ENCODE measurements around the gene CD44.

CD44 gene

GRCh38 chr11:35169112-35169511, 30.1 kb downstream of the CD44 start:
- Mint-ChIP-seq H3K36me3 (peaks cover 77% of the 10 kb centered on the region), H3K4me1 (peaks cover 96% of the 10 kb centered on the region), H3K27ac (peak overlapping the region; percentile 98), H3K9me3 (no peaks in the 10 kb centered on the region), H3K4me3 (peak overlapping the region; percentile 72)
- DNase-seq (ENCODE audit: low spot score in 2 of 2) = no peak
- ATAC-seq = no peak

GRCh38 chr11:35169754-35170153, 30.8 kb downstream of the CD44 start:
- no peak for DNase-seq (ENCODE audit: low spot score in 2 of 2)
- Mint-ChIP-seq H3K36me3 (peaks cover 82% of the 10 kb centered on the region), H3K4me1 (peaks cover 98% of the 10 kb centered on the region), H3K4me3 (no peak overlapping the region), H3K27ac (peak overlapping the region; percentile 59), H3K9me3 (no peaks in the 10 kb centered on the region)
- no peak for ATAC-seq

DNA sequence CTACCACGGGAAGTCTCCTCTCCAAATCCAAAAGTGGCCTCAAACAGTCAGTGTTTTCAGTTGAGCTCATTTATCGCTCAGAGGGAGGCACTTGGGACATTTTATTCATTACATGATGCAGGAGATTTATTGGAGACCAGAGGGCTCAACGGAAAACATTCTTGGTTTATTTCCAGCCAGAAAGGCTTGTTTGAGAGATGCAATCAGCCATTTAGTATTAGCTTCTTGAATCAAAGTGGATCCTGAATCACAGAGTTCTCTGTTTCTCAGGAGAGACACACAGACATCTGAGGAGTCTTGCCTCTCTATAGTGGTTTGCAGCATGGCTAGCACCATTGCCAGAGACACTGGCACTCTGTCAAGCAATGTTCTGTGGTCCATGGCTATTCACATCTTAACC, 31.5 kb downstream of the CD44 start:
- no peak for DNase-seq (ENCODE audit: low spot score in 2 of 2)
- H3K4me3 Mint-ChIP-seq = no peak overlapping the region
- ATAC-seq = no peak
- H3K27ac Mint-ChIP-seq = peak overlapping the region; percentile 59
- no peaks in the 10 kb centered on the region for H3K9me3 Mint-ChIP-seq
- H3K36me3 Mint-ChIP-seq = peaks cover 83% of the 10 kb centered on the region
- peaks cover 98% of the 10 kb centered on the region for H3K4me1 Mint-ChIP-seq

DNA sequence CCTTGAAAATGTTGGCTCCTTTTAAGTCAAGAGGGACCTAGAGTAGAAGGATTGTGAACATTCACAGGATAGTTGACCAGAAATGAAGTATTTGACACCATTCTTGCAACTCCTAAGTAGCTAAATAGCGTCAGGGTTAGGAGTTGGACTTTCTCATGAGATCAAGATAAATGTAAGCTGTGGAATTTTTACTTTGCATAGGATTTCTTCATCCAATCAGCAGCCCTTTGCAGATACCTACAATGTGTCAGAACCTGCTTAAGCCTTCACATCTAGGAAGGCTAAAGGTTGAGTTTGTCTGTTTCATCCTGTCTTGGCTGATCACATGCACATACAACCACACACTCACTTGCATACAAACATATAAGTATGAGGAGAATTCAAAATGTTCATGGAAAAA, 32.3 kb downstream of the CD44 start:
- no peak overlapping the region for H3K4me3 Mint-ChIP-seq
- H3K9me3 Mint-ChIP-seq = no peaks in the 10 kb centered on the region
- H3K36me3 Mint-ChIP-seq = peaks cover 83% of the 10 kb centered on the region
- peak overlapping the region; percentile 1 for H3K27ac Mint-ChIP-seq
- H3K4me1 Mint-ChIP-seq = peaks cover 93% of the 10 kb centered on the region
- DNase-seq (ENCODE audit: low spot score in 2 of 2) = no peak
- no peak for ATAC-seq

- Mint-ChIP-seq H3K36me3 (peaks cover 83% of the 10 kb centered on the region), H3K27ac (peak overlapping the region; percentile 9), H3K4me3 (peak overlapping the region; percentile 18), H3K4me1 (peaks cover 83% of the 10 kb centered on the region), H3K9me3 (no peaks in the 10 kb centered on the region)
- DNase-seq (ENCODE audit: low spot score in 2 of 2) (no peak), ATAC-seq (no peak)
These were observed 34.1 kb downstream of the CD44 start for GRCh38 chr11:35173011-35173511.

DNA sequence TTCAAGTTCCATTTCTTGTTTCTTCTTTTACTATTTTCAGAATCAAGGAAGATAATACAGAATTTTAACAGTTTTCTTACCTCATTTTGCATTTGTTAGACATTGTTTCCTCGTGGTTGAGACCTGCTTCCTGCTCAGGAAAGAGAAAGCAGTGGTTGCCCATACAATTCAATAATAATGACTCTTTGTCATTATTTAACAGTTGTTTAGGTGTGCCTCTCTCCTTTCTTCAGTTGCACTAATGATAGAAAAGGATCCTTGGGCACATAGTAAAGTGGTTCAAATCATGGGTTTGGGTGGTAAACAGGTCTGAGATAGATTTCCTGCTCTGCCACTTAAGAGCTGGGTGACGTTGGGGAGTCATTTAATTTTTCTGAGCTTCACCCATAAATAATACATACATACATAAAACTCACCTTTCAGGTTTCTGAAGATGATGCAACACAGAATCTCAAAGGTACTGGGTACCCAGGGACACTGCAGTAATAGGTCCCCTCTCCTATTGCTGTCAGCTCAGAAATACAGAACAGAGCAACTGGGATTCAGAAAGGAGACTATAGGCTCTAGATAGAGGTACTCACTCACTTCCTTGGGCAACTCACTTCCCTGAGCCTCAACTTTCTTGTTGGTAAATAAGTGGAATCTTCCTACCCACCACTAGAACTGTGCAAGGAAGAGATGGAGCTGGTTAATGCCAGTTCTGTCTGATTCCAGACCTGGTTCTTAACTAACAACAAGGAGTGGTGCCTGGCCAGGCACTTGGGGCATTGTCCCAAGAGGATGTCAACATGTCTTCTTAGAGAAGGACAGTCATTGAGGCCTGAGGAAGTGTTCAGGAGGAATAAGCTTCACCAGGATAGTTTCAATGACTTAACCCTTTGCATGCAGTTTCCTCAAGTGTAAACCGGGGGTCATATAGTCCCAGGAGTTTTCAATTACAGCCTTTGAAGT, 34.9 kb downstream of the CD44 start:
- DNase-seq (ENCODE audit: low spot score in 2 of 2) (no peak), ATAC-seq (no peak)
- Mint-ChIP-seq H3K36me3 (peaks cover 84% of the 10 kb centered on the region), H3K9me3 (no peaks in the 10 kb centered on the region), H3K4me1 (peaks cover 83% of the 10 kb centered on the region), H3K4me3 (peak overlapping the region; percentile 18), H3K27ac (peak overlapping the region; percentile 9)

GRCh38 chr11:35174666-35175065, 35.7 kb downstream of the CD44 start:
- Mint-ChIP-seq H3K4me3 (peak overlapping the region; percentile 18), H3K4me1 (peaks cover 83% of the 10 kb centered on the region), H3K9me3 (no peaks in the 10 kb centered on the region), H3K27ac (peak overlapping the region; percentile 9), H3K36me3 (peaks cover 85% of the 10 kb centered on the region)
- no peak for DNase-seq (ENCODE audit: low spot score in 2 of 2)
- ATAC-seq = peak; percentile 46

DNA sequence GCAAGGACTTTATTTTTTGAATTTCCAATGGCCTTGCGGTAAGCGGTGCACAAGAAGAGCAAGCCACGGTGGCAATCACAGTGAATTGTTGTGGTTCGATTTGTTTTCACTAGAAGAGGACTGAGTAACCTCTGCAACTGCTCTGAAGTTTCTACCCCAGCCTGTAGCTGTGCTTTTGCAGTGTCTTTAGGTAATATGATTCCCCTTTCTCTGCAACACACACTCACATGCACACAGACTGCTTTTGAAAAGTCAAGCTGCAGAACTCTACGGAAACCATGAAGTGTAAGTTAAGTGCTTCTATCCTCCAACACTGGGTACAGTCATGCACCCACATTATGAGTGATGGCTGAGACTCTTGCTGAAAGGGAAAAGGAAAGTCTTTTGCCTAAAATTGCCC, 38.4 kb downstream of the CD44 start:
- H3K36me3 Mint-ChIP-seq = peaks cover 96% of the 10 kb centered on the region

GRCh38 chr11:35178067-35178805, 39.3 kb downstream of the CD44 start:
- Mint-ChIP-seq H3K4me3 (peak overlapping the region; percentile 17), H3K4me1 (peaks cover 82% of the 10 kb centered on the region), H3K9me3 (no peaks in the 10 kb centered on the region), H3K36me3 (peaks cover 96% of the 10 kb centered on the region), H3K27ac (peak overlapping the region; percentile 33)
- ATAC-seq (no peak), DNase-seq (ENCODE audit: low spot score in 2 of 2) (no peak)

More for the DNA sequence above, 38.4 kb downstream of the CD44 start:
- Mint-ChIP-seq H3K9me3 (no peaks in the 10 kb centered on the region), H3K4me1 (peaks cover 82% of the 10 kb centered on the region), H3K4me3 (peak overlapping the region; percentile 17), H3K27ac (peak overlapping the region; percentile 33)
- no peak for DNase-seq (ENCODE audit: low spot score in 2 of 2)
- ATAC-seq = peak; percentile 89

- ATAC-seq (peak; percentile 43), DNase-seq (ENCODE audit: low spot score in 2 of 2) (no peak)
- Mint-ChIP-seq H3K36me3 (peaks cover 96% of the 10 kb centered on the region), H3K4me3 (no peak overlapping the region), H3K27ac (peak overlapping the region; percentile 33), H3K9me3 (no peaks in the 10 kb centered on the region), H3K4me1 (peaks cover 78% of the 10 kb centered on the region)
These were observed 39.9 kb downstream of the CD44 start for GRCh38 chr11:35178873-35179272.

GRCh38 chr11:35179466-35180135, 40.6 kb downstream of the CD44 start:
- ATAC-seq (no peak), DNase-seq (ENCODE audit: low spot score in 2 of 2) (no peak)
- peaks cover 70% of the 10 kb centered on the region for H3K4me1 Mint-ChIP-seq
- peaks cover 99% of the 10 kb centered on the region for H3K36me3 Mint-ChIP-seq
- no peaks in the 10 kb centered on the region for H3K9me3 Mint-ChIP-seq
- no peak overlapping the region for H3K4me3 Mint-ChIP-seq
- H3K27ac Mint-ChIP-seq = peak overlapping the region; percentile 33

- no peak overlapping the region for H3K4me3 Mint-ChIP-seq
- ATAC-seq (no peak), DNase-seq (ENCODE audit: low spot score in 2 of 2) (no peak)
- peak overlapping the region; percentile 27 for H3K27ac Mint-ChIP-seq
- peaks cover 99% of the 10 kb centered on the region for H3K36me3 Mint-ChIP-seq
- H3K9me3 Mint-ChIP-seq = no peaks in the 10 kb centered on the region
- H3K4me1 Mint-ChIP-seq = peaks cover 70% of the 10 kb centered on the region
These were observed 41.6 kb downstream of the CD44 start for GRCh38 chr11:35180317-35181233.

GRCh38 chr11:35182317-35182939, 43.5 kb downstream of the CD44 start:
- Mint-ChIP-seq H3K9me3 (no peaks in the 10 kb centered on the region), H3K4me3 (no peak overlapping the region), H3K4me1 (peaks cover 71% of the 10 kb centered on the region), H3K36me3 (peaks cover 99% of the 10 kb centered on the region), H3K27ac (peak overlapping the region; percentile 51)
- ATAC-seq (no peak), DNase-seq (ENCODE audit: low spot score in 2 of 2) (no peak)

Measured in stimulated activated effector memory CD8-positive, alpha-beta T cell treated with anti-CD3 and anti-CD28 coated beads, Interleukin-12 subunit alpha, Interleukin-12 subunit beta, amount 100 ng/mL, for 72 hours (primary cell).